ENCODE measurements around the gene CPT2. TPM values are rescaled to one million over a fixed set of nuclear protein-coding genes. Genes with fewer than 3 reads are reported as not detected.

The CPT2 gene
- total and polyA plus RNA-seq, 9 of the 15 experiments (the other 6 are each of a cell fraction or from before 2014, with no cell fraction given), result 7.6 to 25.1 (median 16.8) TPM

DNA sequence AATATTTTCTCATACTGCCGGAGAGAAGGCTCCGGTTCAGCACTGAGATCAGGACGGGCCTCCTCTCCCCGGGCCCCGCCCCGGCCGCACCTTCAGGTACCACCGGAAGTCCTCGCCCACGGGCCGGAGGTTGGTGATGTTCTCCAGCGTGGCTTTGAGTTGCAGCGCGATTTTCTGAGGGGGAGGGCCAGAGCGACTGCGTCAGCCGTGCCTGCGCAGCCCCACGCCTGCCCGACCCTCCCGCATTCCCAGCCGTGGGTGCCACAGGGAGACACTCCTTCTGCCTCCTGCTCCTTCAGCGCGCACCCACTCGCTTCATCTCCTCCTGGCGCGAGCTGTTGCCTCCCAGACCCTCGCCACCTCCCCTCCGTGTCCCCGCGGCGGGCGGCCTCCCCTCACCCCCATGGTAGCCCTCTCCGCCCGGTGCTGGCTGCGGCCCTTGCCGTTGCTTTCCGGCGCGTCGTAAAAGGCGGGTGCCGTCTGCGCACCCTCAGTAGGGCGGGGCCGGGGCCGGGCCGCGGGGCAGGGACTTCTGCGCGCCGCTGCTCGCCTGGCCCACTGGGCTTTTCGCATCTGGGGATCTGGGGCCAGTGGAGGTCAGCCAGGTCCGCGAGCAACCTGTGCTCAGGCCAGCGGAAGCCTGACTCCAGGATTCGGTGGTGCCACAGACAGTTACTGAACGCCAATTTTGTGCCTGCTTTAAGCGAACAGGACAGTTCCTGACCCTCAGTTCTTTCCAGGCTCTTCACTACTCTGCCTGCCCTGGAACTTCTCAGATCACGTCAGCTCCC is 23.7 kb downstream of the CPT2 start, which contains the start of gene CZIB (continued):
- no peak for TF ChIP-seq ZBTB49 (CRISPR knock-in tag; IDR thresholded peaks at IDR 0.05; ENCODE audit: borderline replicate concordance)
- TF ChIP-seq, protein P1, sequence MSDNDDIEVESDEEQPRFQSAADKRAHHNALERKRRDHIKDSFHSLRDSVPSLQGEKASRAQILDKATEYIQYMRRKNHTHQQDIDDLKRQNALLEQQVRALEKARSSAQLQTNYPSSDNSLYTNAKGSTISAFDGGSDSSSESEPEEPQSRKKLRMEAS (CRISPR knock-in tag; IDR thresholded peaks at IDR 0.05), result peak; percentile 90
- no peak for TF ChIP-seq PBX2 (CRISPR knock-in tag; IDR thresholded peaks at IDR 0.05; ENCODE audit: low read depth)
- TF ChIP-seq PBX2 (tag; conservative IDR thresholded peaks at IDR 0.05; ENCODE audit: low read depth), result no peak
- TF ChIP-seq TBL1XR1 (IDR thresholded peaks at IDR 0.05; ENCODE audit: low read length in 2 of 2), result no peak
- no peak for TF ChIP-seq MED1 (CRISPR knock-in tag; IDR thresholded peaks at IDR 0.05; ENCODE audit: borderline replicate concordance)
- no peak for TF ChIP-seq ZNF217 (CRISPR knock-in tag; IDR thresholded peaks at IDR 0.05)
- TF ChIP-seq KAT7 (CRISPR knock-in tag; IDR thresholded peaks at IDR 0.05; ENCODE audit: borderline replicate concordance), result peak; percentile 82; the same call in 1 of the 2 replicates
- TF ChIP-seq CGGBP1 (CRISPR knock-in tag; IDR thresholded peaks at IDR 0.05), result peak; percentile 19; the same call in 1 of the 2 replicates
- peak; percentile 34; the same call in 1 of the 2 replicates for TF ChIP-seq ZNF395 (CRISPR knock-in tag; IDR thresholded peaks at IDR 0.05)
- TF ChIP-seq RFX7 (CRISPR knock-in tag; IDR thresholded peaks at IDR 0.05), result no peak
- peak; percentile 85 for TF ChIP-seq PML (IDR thresholded peaks at IDR 0.05; ENCODE audit: low read length)
- TF ChIP-seq RHOXF2B (CRISPR knock-in tag; conservative IDR thresholded peaks at IDR 0.05), result peak; percentile 81; the same call in 1 of the 2 replicates
- TF ChIP-seq BDP1 (IDR thresholded peaks at IDR 0.05; ENCODE audit: insufficient read depth, insufficient read length), result no peak
- TF ChIP-seq, protein P2, sequence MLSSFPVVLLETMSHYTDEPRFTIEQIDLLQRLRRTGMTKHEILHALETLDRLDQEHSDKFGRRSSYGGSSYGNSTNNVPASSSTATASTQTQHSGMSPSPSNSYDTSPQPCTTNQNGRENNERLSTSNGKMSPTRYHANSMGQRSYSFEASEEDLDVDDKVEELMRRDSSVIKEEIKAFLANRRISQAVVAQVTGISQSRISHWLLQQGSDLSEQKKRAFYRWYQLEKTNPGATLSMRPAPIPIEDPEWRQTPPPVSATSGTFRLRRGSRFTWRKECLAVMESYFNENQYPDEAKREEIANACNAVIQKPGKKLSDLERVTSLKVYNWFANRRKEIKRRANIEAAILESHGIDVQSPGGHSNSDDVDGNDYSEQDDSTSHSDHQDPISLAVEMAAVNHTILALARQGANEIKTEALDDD (IDR thresholded peaks at IDR 0.05), result no peak
- TF ChIP-seq ARID1B (IDR thresholded peaks at IDR 0.05), result peak; percentile 60; the same call in 1 of the 2 replicates
- TF ChIP-seq, protein P3, sequence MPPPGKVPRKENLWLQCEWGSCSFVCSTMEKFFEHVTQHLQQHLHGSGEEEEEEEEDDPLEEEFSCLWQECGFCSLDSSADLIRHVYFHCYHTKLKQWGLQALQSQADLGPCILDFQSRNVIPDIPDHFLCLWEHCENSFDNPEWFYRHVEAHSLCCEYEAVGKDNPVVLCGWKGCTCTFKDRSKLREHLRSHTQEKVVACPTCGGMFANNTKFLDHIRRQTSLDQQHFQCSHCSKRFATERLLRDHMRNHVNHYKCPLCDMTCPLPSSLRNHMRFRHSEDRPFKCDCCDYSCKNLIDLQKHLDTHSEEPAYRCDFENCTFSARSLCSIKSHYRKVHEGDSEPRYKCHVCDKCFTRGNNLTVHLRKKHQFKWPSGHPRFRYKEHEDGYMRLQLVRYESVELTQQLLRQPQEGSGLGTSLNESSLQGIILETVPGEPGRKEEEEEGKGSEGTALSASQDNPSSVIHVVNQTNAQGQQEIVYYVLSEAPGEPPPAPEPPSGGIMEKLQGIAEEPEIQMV (tag; conservative IDR thresholded peaks at IDR 0.05; ENCODE audit: low read depth), result no peak; the same call in 1 of the 2 replicates
